Measurements from ENCODE around the gene GARIN5A.

DNA sequence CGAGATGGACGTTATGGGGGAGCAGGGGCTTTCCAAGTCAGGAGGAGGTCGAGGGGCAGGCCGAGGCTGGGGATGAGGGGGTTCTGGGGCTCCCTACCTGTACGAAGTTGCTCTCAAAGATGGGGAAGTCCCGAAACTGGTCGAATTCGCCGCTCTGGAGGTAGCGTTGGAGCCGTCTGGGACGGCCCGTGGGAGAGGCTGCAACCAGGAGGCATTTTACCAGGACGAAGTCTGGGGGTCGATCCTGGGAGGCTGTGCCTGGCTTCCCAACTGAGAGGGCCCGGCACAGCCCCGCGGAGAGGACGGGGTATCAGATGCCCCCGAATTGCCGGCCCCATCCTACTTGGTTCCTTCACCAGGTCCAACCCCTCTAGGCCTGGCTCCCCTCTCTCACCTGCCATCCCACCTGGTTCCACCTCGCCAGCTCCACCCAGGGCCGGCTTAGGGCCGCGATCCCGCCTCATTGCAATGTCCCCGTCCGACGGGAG, 868 bp downstream of the GARIN5A start:
- TF ChIP-seq CTCF (IDR thresholded peaks at IDR 0.05), result no peak
- TF ChIP-seq POLR2A (IDR thresholded peaks at IDR 0.05), result no peak
- TF ChIP-seq POLR2AphosphoS5 (IDR thresholded peaks at IDR 0.05), result no peak
- TF ChIP-seq EP300 (IDR thresholded peaks at IDR 0.05; ENCODE audit: low read depth), result no peak
